Mesenchymal stem cell (in vitro differentiated cells and primary cell): ENCODE data around the gene MED26.

Experiments used
- DNase-seq: peaks from one replicate; pipeline ENCODE4 v3.0.0-alpha.2; 2013
- H2AFZ ChIP-seq: one replicate; pipeline ENCODE4 v1.6.1; 2013; ENCODE audit warnings: low read depth, mild to moderate bottlenecking, control low read depth, inconsistent platforms, low read length, moderate library complexity
- H2AK5ac ChIP-seq: 2 replicates; pipeline ENCODE4 v1.6.1; 2013; ENCODE audit warnings: low read length, moderate library complexity, mild to moderate bottlenecking, inconsistent platforms; ENCODE audit not compliant: severe bottlenecking
- H2BK120ac ChIP-seq: one replicate; pipeline ENCODE4 v1.6.1; 2013; ENCODE audit warnings: low read depth, mild to moderate bottlenecking, inconsistent platforms, low read length, moderate library complexity
- H2BK12ac ChIP-seq, 2 experiments: one replicate each; pipeline ENCODE4 v1.6.1; 2013; ENCODE audit warnings: inconsistent platforms in 2 of 2, low read length in 2 of 2, mild to moderate bottlenecking in 2 of 2, moderate library complexity in 2 of 2, control low read depth in 1 of 2
- H2BK15ac ChIP-seq: one replicate; pipeline ENCODE4 v1.6.1; 2013; ENCODE audit warnings: mild to moderate bottlenecking, low read depth, inconsistent platforms; ENCODE audit not compliant: poor library complexity, severe bottlenecking
- H2BK5ac ChIP-seq: 2 replicates; pipeline ENCODE4 v1.6.1; 2013; ENCODE audit warnings: low read depth, mild to moderate bottlenecking, low read length, control low read depth, inconsistent platforms; ENCODE audit not compliant: poor library complexity, severe bottlenecking
- H3K14ac ChIP-seq, 2 experiments: one replicate each; pipeline ENCODE4 v1.6.1; 2013; ENCODE audit warnings: inconsistent platforms in 2 of 2, low read length in 2 of 2, control low read depth in 1 of 2, mild to moderate bottlenecking in 1 of 2, moderate library complexity in 1 of 2
- H3K18ac ChIP-seq, 2 experiments: one replicate each; pipeline ENCODE4 v1.6.1; 2013; ENCODE audit warnings: inconsistent platforms in 2 of 2, low read length in 2 of 2, control low read depth in 1 of 2, low read depth in 1 of 2, mild to moderate bottlenecking in 1 of 2
- H3K23ac ChIP-seq, 2 experiments: one replicate each; pipeline ENCODE4 v1.6.1; 2013; ENCODE audit warnings: inconsistent platforms in 2 of 2, low read length in 2 of 2, mild to moderate bottlenecking in 2 of 2, moderate library complexity in 2 of 2, control low read depth in 1 of 2
- H3K27ac ChIP-seq: 2 replicates; pipeline ENCODE4 v1.5.1; 2013; ENCODE audit warnings: mild to moderate bottlenecking, moderate library complexity, low read length, control low read depth, inconsistent platforms; ENCODE audit not compliant: poor library complexity, severe bottlenecking
- H3K27me3 ChIP-seq, 2 experiments: 2 replicates each; pipeline versions ENCODE4 v1.6.1 to v1.7.0; 2013; ENCODE audit warnings: low read length in 2 of 2, mild to moderate bottlenecking in 2 of 2, moderate library complexity in 2 of 2, control low read depth in 1 of 2, inconsistent platforms in 1 of 2; ENCODE audit not compliant: control insufficient read depth in 1 of 2, insufficient read depth in 1 of 2
- H3K36me3 ChIP-seq, 2 experiments: 2 replicates each; pipeline versions ENCODE4 v1.6.1 to v1.7.0; 2013; ENCODE audit warnings: low read length in 2 of 2, control low read depth in 1 of 2, inconsistent platforms in 1 of 2, low read depth in 1 of 2, mild to moderate bottlenecking in 1 of 2; ENCODE audit not compliant: insufficient read depth in 2 of 2, control insufficient read depth in 1 of 2
- H3K4ac ChIP-seq, 2 experiments: one replicate each; pipeline ENCODE4 v1.6.1; 2013; ENCODE audit warnings: inconsistent platforms in 2 of 2, low read length in 2 of 2, mild to moderate bottlenecking in 2 of 2, moderate library complexity in 2 of 2, control low read depth in 1 of 2, low read depth in 1 of 2
- H3K4me1 ChIP-seq: 2 replicates; pipeline ENCODE4 v1.6.1; 2013; ENCODE audit warnings: low read depth, low read length, control low read depth; ENCODE audit not compliant: control insufficient read depth, insufficient read depth
- H3K4me2 ChIP-seq: 2 replicates; pipeline ENCODE4 v1.6.1; 2013; ENCODE audit warnings: low read length, mild to moderate bottlenecking, inconsistent platforms; ENCODE audit not compliant: poor library complexity, severe bottlenecking
- H3K4me3 ChIP-seq, 2 experiments: 2 replicates each; pipeline versions ENCODE4 v1.5.1 to v1.7.0; 2013; ENCODE audit warnings: low read length in 2 of 2, mild to moderate bottlenecking in 2 of 2, control low read depth in 1 of 2, low read depth in 1 of 2; ENCODE audit not compliant: insufficient read depth in 1 of 2
- H3K79me1 ChIP-seq: replicated peaks from 2 replicates; pipeline ENCODE4 v1.6.1; 2013; ENCODE audit warnings: mild to moderate bottlenecking, control low read depth, low read length, inconsistent platforms; ENCODE audit not compliant: poor library complexity, severe bottlenecking
- H3K9ac ChIP-seq: 2 replicates; pipeline ENCODE4 v1.7.0; 2013; ENCODE audit warnings: mild to moderate bottlenecking, low read length, moderate library complexity
- H3K9me3 ChIP-seq: 2 replicates; pipeline ENCODE4 v1.7.0; 2013; ENCODE audit warnings: mild to moderate bottlenecking, low read length; ENCODE audit not compliant: control insufficient read depth
- H4K8ac ChIP-seq: one replicate; pipeline ENCODE4 v1.6.1; 2013; ENCODE audit warnings: inconsistent platforms, mild to moderate bottlenecking, low read length, moderate library complexity
- H4K91ac ChIP-seq: one replicate; pipeline ENCODE4 v1.6.1; 2013; ENCODE audit warnings: mild to moderate bottlenecking, low read length, inconsistent platforms
- WGBS: methylation state at CpG from one replicate; pipeline ENCODE4 v1.1.7; 2013; ENCODE audit warnings: mixed read lengths; 5-methylcytosine and 5-hydroxymethylcytosine counted together

MED26 gene

GRCh38 chr19:16618248-16618647, 9.8 kb downstream of the MED26 start:
- Histone ChIP-seq H3K18ac (no peak overlapping the region), H2AK5ac (no peak overlapping the region), H3K27me3 (no peaks in the 10 kb centered on the region), H3K9ac (no peak overlapping the region), H3K27ac (no peak overlapping the region), H3K4me1 (peaks cover 20% of the 10 kb centered on the region), H2BK12ac (no peak overlapping the region), H3K23ac (no peak overlapping the region), H4K91ac (no peak overlapping the region), H3K4me2 (no peak overlapping the region), H3K4me3 (no peak overlapping the region), H3K79me1 (peaks cover 7% of the 10 kb centered on the region), H3K36me3 (peaks cover 5 to 10% of the 10 kb centered on the region in 2 experiments), H2AFZ (no peak overlapping the region), H3K4ac (no peak overlapping the region), H3K14ac (no peak overlapping the region), H3K9me3 (no peaks in the 10 kb centered on the region), H2BK5ac (no peak overlapping the region), H2BK120ac (no peak overlapping the region), H2BK15ac (no peak overlapping the region), H4K8ac (no peak overlapping the region)
- DNase-seq = no peak
- 98% methylated on average over 7 of the region's 7 CpGs for WGBS

- WGBS = 43% methylated on average over 1 of the region's 1 CpG
Measured at GRCh38 chr19:16615808-16616207, 12.2 kb downstream of the MED26 start.

GRCh38 chr19:16614941-16615340, 13.1 kb downstream of the MED26 start:
- no peak overlapping the region for H2AK5ac ChIP-seq
- H3K79me1 ChIP-seq = peaks cover 12% of the 10 kb centered on the region
- peaks cover 17% of the 10 kb centered on the region for H3K4me1 ChIP-seq
- H3K23ac ChIP-seq = peak overlapping the region in 1 of 2 experiments; percentile 2
- no peak for DNase-seq
- H3K4me3 ChIP-seq = no peak overlapping the region
- H4K91ac ChIP-seq = no peak overlapping the region
- no peaks in the 10 kb centered on the region for H3K9me3 ChIP-seq
- H3K4me2 ChIP-seq = no peak overlapping the region
- no peaks in the 10 kb centered on the region for H3K27me3 ChIP-seq
- no peak overlapping the region for H2BK12ac ChIP-seq
- H2BK15ac ChIP-seq = no peak overlapping the region
- H3K18ac ChIP-seq = no peak overlapping the region
- no peak overlapping the region for H3K14ac ChIP-seq
- no peaks in the 10 kb centered on the region for H3K36me3 ChIP-seq
- no peak overlapping the region for H2BK5ac ChIP-seq
- H2AFZ ChIP-seq = no peak overlapping the region
- no peak overlapping the region for H3K27ac ChIP-seq
- H4K8ac ChIP-seq = no peak overlapping the region
- H2BK120ac ChIP-seq = no peak overlapping the region
- H3K4ac ChIP-seq = peak overlapping the region in 1 of 2 experiments; percentile 54
- no peak overlapping the region for H3K9ac ChIP-seq
- WGBS = 59% methylated on average over 2 of the region's 2 CpGs

More at GRCh38 chr19:16615808-16616207, 12.2 kb downstream of the MED26 start:
- no peak overlapping the region for H4K8ac ChIP-seq
- no peak overlapping the region for H3K27ac ChIP-seq
- no peak overlapping the region for H3K14ac ChIP-seq
- no peak overlapping the region for H2AFZ ChIP-seq
- no peak overlapping the region for H3K18ac ChIP-seq
- no peak overlapping the region for H2BK5ac ChIP-seq
- H3K27me3 ChIP-seq = no peaks in the 10 kb centered on the region
- H3K9me3 ChIP-seq = no peaks in the 10 kb centered on the region
- no peak overlapping the region for H3K9ac ChIP-seq
- H3K4ac ChIP-seq = no peak overlapping the region
- H2AK5ac ChIP-seq = no peak overlapping the region
- no peak overlapping the region for H2BK15ac ChIP-seq
- H3K4me1 ChIP-seq = peaks cover 21% of the 10 kb centered on the region
- H3K4me2 ChIP-seq = no peak overlapping the region
- no peak overlapping the region for H3K4me3 ChIP-seq
- no peak overlapping the region for H2BK12ac ChIP-seq
- no peaks in the 10 kb centered on the region for H3K36me3 ChIP-seq
- H3K23ac ChIP-seq = no peak overlapping the region
- H2BK120ac ChIP-seq = no peak overlapping the region
- DNase-seq = no peak
- peaks cover 12% of the 10 kb centered on the region for H3K79me1 ChIP-seq
- H4K91ac ChIP-seq = no peak overlapping the region

- Histone ChIP-seq H2BK12ac (no peak overlapping the region), H2BK120ac (no peak overlapping the region), H3K4me2 (no peak overlapping the region), H3K14ac (no peak overlapping the region), H2BK5ac (no peak overlapping the region), H3K9ac (no peak overlapping the region), H3K36me3 (no peaks in the 10 kb centered on the region), H3K79me1 (peaks cover 12% of the 10 kb centered on the region), H3K4ac (no peak overlapping the region), H3K4me1 (peaks cover 13% of the 10 kb centered on the region), H2AK5ac (no peak overlapping the region), H4K8ac (no peak overlapping the region), H3K27ac (no peak overlapping the region), H4K91ac (no peak overlapping the region), H3K18ac (no peak overlapping the region), H2BK15ac (peak overlapping the region; percentile 12), H3K4me3 (no peak overlapping the region), H3K9me3 (no peaks in the 10 kb centered on the region), H2AFZ (no peak overlapping the region), H3K23ac (no peak overlapping the region), H3K27me3 (no peaks in the 10 kb centered on the region)
- DNase-seq = no peak
- WGBS = 95% methylated on average over 2 of the region's 2 CpGs
Measured at GRCh38 chr19:16613841-16614240, 14.2 kb downstream of the MED26 start.
